T-helper 17 cell (primary cell): ENCODE data around the gene PIGC. TPM values are rescaled to one million over a fixed set of nuclear protein-coding genes. Genes with fewer than 3 reads are reported as not detected.

Source experiments
- ATAC-seq: fragments of 150-1000 bp; cut with Tn5 transposase; 2 replicates; pipeline ENCODE4 v1.10.0; 2021; ENCODE audit warnings: mild to moderate bottlenecking, moderate library complexity
- DNase-seq, 3 donors: peaks; one replicate each; pipeline versions ENCODE4 v3.0.0 to v3.0.0-alpha.2; 2020 to 2021
- H3K9me3 ChIP-seq: one replicate; pipeline ENCODE4 v1.7.0; 2013; ENCODE audit warnings: low read length, mild to moderate bottlenecking; ENCODE audit not compliant: control insufficient read depth, poor library complexity, severe bottlenecking
- H3K27ac Mint-ChIP-seq: one replicate; pipeline ENCODE4 v1.8.0; 2022; ENCODE audit warnings: mild to moderate bottlenecking, moderate library complexity, mixed read lengths
- H3K27me3 Mint-ChIP-seq: one replicate; pipeline ENCODE4 v1.8.0; 2022; ENCODE audit warnings: mixed read lengths
- H3K36me3 Mint-ChIP-seq: one replicate; pipeline ENCODE4 v1.8.0; 2022; ENCODE audit warnings: low read depth, mixed read lengths
- H3K4me1 Mint-ChIP-seq: one replicate; pipeline ENCODE4 v1.8.0; 2022; ENCODE audit warnings: mild to moderate bottlenecking, mixed read lengths
- H3K4me3 Mint-ChIP-seq: one replicate; pipeline ENCODE4 v1.8.0; 2022; ENCODE audit warnings: mild to moderate bottlenecking, moderate library complexity, mixed read lengths
- total RNA-seq, 4 donors: library from RNA in 2 of 4; stranded (reverse) in 2 of 4; gene quantifications; one replicate each; pipeline ENCODE4 v1.2.3 and lab custom pipeline; 2022 to 2026

Gene PIGC
- total RNA-seq, 2 donors from 2014 or later: 21.4 to 24.9 TPM

DNA sequence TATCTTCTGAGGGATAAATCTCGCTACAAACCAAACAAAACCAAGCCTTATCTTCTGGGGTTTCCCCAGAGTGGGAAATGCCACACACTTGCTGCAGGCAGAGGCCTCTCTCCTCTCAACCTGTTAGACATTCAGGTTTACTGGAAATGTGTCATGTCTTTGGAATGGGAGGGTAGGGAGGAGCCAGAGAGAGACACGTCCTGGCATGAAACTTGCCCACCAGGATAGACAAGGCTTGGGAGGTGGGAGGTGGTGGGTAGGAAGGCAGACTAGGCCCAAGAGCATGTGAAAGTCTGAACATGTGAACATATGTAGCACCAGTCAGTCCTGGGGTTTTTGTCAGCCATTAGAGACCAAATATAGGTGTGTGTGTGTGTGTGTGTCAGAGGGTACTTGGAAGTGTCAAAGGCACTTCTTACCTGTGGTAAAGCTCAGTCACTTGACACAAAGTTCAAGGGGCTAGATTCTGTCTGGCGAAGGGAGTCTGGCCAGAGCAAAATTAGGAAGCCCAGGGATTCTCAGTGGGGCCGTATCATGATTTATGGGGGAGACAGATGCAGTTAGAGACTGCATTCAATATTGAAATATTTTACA, 32.4 kb upstream of the PIGC start:
- Mint-ChIP-seq H3K36me3 (peaks cover 5% of the 10 kb centered on the region), H3K4me3 (no peak overlapping the region), H3K4me1 (peaks cover 7% of the 10 kb centered on the region), H3K27ac (no peak overlapping the region), H3K27me3 (peaks cover 32% of the 10 kb centered on the region)
- no peaks in the 10 kb centered on the region for H3K9me3 ChIP-seq
- no peak for DNase-seq
- no peak for ATAC-seq

DNA sequence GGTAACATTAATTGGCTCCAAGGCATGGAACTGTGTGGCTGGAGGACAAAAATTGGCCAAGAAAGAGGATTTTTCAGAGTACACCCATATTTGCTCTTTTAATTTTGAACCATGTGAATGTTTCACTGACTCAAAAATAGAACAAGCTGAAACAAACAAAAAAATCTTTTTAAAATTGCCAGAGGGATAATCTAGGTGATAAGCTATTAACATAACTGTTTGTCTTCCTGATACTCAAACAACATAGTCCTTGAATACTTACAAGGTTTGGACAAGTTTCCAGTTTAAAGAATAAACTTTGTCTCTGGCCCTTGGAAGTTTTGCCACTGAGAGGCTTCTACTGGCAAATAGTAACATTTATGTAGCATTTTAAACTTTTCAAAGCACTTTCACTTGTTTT, 30.0 kb upstream of the PIGC start:
- H3K4me1 Mint-ChIP-seq: no peaks in the 10 kb centered on the region
- no peak for ATAC-seq
- no peak for DNase-seq
- peaks cover 18% of the 10 kb centered on the region for H3K27me3 Mint-ChIP-seq
- no peaks in the 10 kb centered on the region for H3K9me3 ChIP-seq
- H3K36me3 Mint-ChIP-seq: peaks cover 3% of the 10 kb centered on the region
- no peak overlapping the region for H3K4me3 Mint-ChIP-seq
- no peak overlapping the region for H3K27ac Mint-ChIP-seq

GRCh38 chr1:172473302-172473701, 29.4 kb upstream of the PIGC start:
- H3K4me1 Mint-ChIP-seq: no peaks in the 10 kb centered on the region
- no peaks in the 10 kb centered on the region for H3K36me3 Mint-ChIP-seq
- no peak overlapping the region for H3K27ac Mint-ChIP-seq
- DNase-seq (no peak), ATAC-seq (no peak)
- no peak overlapping the region for H3K4me3 Mint-ChIP-seq
- no peaks in the 10 kb centered on the region for H3K9me3 ChIP-seq
- H3K27me3 Mint-ChIP-seq: peaks cover 19% of the 10 kb centered on the region

DNA sequence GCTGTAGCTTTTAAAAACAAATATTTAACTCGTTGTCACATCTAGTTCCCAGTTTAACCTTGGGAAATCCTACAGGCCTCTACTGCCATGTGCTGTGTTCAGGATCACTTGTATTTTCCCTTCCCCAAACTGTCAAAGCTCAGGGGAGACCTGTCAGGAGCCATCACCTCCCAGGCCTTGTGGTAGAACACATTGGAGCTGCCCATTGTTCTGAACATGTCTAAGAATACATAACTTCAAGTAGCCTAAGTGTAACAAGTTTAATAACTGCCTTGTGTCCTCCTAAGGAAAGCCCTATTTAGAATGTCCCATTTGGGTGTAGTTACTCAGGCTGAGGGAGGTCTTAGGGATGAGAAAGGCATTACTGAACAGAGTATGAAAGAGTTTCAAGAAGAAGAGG, 28.6 kb upstream of the PIGC start:
- no peaks in the 10 kb centered on the region for H3K9me3 ChIP-seq
- ATAC-seq: no peak
- Mint-ChIP-seq H3K4me3 (no peak overlapping the region), H3K4me1 (no peaks in the 10 kb centered on the region), H3K27me3 (peaks cover 21% of the 10 kb centered on the region), H3K27ac (no peak overlapping the region), H3K36me3 (no peaks in the 10 kb centered on the region)
- no peak for DNase-seq

DNA sequence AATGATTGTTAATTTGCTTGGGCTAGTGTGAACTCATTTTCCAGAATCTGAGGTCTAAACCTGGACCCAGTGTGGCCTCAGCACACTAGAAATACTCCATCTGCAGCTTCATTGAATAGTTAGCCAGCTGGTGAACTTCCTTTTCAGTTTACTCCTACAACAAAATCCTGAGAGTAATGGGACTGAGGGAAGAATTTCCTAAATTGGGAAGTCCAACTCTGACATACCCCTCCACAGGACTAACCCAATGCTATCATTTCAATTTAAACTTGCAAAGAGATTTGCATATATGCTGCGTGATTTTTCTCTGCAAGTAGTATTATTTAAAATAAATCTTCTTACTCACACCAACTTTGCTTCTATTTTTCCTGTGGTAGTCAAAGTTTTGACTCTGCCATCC, 27.8 kb upstream of the PIGC start:
- DNase-seq: no peak
- Mint-ChIP-seq H3K4me1 (no peaks in the 10 kb centered on the region), H3K27me3 (peaks cover 21% of the 10 kb centered on the region), H3K36me3 (no peaks in the 10 kb centered on the region), H3K4me3 (no peak overlapping the region), H3K27ac (no peak overlapping the region)
- no peaks in the 10 kb centered on the region for H3K9me3 ChIP-seq
- ATAC-seq: no peak

GRCh38 chr1:172470149-172470548, 26.3 kb upstream of the PIGC start:
- no peaks in the 10 kb centered on the region for H3K4me1 Mint-ChIP-seq
- H3K36me3 Mint-ChIP-seq: no peaks in the 10 kb centered on the region
- DNase-seq: no peak
- no peak for ATAC-seq
- no peak overlapping the region for H3K4me3 Mint-ChIP-seq
- H3K27ac Mint-ChIP-seq: no peak overlapping the region
- peaks cover 21% of the 10 kb centered on the region for H3K27me3 Mint-ChIP-seq
- no peaks in the 10 kb centered on the region for H3K9me3 ChIP-seq

DNA sequence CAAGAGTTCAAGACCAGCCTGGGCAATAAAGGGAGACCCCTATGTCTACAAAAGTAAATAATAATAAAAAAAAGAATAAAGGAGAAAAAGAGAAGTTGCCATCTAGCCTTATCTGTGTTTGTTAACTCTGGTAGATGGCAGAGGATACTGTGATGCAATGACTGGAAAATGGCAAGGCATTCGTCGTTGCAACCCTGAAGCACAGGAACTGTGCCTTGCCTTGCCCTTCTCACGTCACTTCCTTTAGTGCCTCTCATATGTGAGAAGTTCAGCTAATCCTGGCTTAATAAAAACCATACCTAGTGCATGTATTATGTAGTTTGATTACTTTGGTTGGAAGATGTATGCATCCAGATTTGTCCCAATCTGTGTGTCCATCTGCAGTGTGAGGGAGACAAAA, 25.8 kb upstream of the PIGC start:
- DNase-seq (no peak), ATAC-seq (no peak)
- H3K4me1 Mint-ChIP-seq: no peaks in the 10 kb centered on the region

GRCh38 chr1:172468296-172468695, 24.4 kb upstream of the PIGC start:
- H3K4me1 Mint-ChIP-seq: no peaks in the 10 kb centered on the region
- ATAC-seq: no peak
- H3K9me3 ChIP-seq: no peaks in the 10 kb centered on the region
- DNase-seq: no peak
- H3K27ac Mint-ChIP-seq: no peak overlapping the region
- peaks cover 18% of the 10 kb centered on the region for H3K27me3 Mint-ChIP-seq
- H3K4me3 Mint-ChIP-seq: no peak overlapping the region
- H3K36me3 Mint-ChIP-seq: no peaks in the 10 kb centered on the region

More for the DNA sequence above, 25.8 kb upstream of the PIGC start:
- no peaks in the 10 kb centered on the region for H3K9me3 ChIP-seq
- no peaks in the 10 kb centered on the region for H3K36me3 Mint-ChIP-seq
- H3K27ac Mint-ChIP-seq: no peak overlapping the region
- H3K4me3 Mint-ChIP-seq: no peak overlapping the region
- H3K27me3 Mint-ChIP-seq: peaks cover 21% of the 10 kb centered on the region

DNA sequence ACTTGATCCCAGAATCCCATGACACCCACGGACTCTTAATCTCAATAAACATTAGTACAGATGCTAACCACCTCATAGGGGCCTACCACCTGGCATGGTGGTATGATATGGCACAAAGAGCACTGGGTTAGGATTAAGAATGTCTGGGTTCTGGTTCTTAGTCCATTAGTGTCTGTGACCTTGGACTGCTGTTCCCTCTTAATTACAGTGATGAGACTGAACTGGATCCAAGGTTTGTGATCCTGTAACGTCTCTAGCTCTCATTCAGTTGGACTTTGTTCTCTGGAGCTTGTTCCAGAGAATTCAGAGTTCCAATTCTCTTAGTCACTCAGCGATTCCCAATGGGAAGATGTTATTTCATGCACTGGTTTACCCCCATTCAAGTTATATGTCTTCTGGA, 23.6 kb upstream of the PIGC start:
- no peaks in the 10 kb centered on the region for H3K9me3 ChIP-seq
- no peaks in the 10 kb centered on the region for H3K36me3 Mint-ChIP-seq
- DNase-seq (no peak), ATAC-seq (no peak)
- H3K4me3 Mint-ChIP-seq: no peak overlapping the region
- no peaks in the 10 kb centered on the region for H3K4me1 Mint-ChIP-seq
- peaks cover 13% of the 10 kb centered on the region for H3K27me3 Mint-ChIP-seq
- no peak overlapping the region for H3K27ac Mint-ChIP-seq

DNA sequence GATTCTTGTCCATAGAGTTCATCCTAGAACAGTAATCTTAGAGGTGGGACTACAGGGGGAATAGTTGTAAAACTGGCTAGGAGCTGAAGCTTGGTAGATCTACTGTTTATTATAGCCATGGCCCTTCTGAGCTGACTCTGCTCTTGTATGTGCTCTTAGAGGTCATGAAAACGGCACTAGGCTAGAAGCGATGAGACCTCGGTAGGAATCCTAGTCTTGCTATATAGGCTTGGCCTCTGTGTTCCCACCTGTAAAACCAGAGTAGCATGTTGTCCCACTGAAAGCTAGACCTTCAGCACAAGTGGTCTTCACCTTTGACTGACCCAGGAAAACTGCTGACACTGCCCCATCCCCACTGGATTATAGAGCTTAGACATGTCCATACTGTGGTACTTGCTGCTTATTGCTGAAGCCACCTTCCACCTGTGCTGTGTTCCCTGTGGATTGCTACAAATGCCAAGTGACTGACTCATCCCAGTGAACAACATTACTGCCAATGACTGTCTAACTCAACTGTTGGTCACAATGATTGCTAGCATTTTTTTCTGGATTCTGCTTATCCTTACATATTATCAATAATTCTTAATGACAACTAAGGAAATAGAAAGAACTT, 23.0 kb upstream of the PIGC start:
- Mint-ChIP-seq H3K4me3 (no peak overlapping the region), H3K27ac (no peak overlapping the region), H3K27me3 (peaks cover 8% of the 10 kb centered on the region), H3K36me3 (no peaks in the 10 kb centered on the region), H3K4me1 (no peaks in the 10 kb centered on the region)
- ATAC-seq (no peak), DNase-seq (no peak)
- H3K9me3 ChIP-seq: no peaks in the 10 kb centered on the region

GRCh38 chr1:172465617-172466016, 21.7 kb upstream of the PIGC start:
- H3K9me3 ChIP-seq: no peaks in the 10 kb centered on the region
- no peak overlapping the region for H3K27ac Mint-ChIP-seq
- H3K4me3 Mint-ChIP-seq: no peak overlapping the region
- H3K36me3 Mint-ChIP-seq: no peaks in the 10 kb centered on the region
- H3K27me3 Mint-ChIP-seq: peaks cover 8% of the 10 kb centered on the region
- ATAC-seq (no peak), DNase-seq (no peak)
- no peaks in the 10 kb centered on the region for H3K4me1 Mint-ChIP-seq

GRCh38 chr1:172460887-172461315, 17.0 kb upstream of the PIGC start:
- no peaks in the 10 kb centered on the region for H3K4me1 Mint-ChIP-seq
- H3K27ac Mint-ChIP-seq: no peak overlapping the region
- H3K27me3 Mint-ChIP-seq: peaks cover 21% of the 10 kb centered on the region
- DNase-seq: no peak
- H3K9me3 ChIP-seq: no peaks in the 10 kb centered on the region
- no peak for ATAC-seq
- H3K4me3 Mint-ChIP-seq: no peak overlapping the region
- H3K36me3 Mint-ChIP-seq: peaks cover 4% of the 10 kb centered on the region

DNA sequence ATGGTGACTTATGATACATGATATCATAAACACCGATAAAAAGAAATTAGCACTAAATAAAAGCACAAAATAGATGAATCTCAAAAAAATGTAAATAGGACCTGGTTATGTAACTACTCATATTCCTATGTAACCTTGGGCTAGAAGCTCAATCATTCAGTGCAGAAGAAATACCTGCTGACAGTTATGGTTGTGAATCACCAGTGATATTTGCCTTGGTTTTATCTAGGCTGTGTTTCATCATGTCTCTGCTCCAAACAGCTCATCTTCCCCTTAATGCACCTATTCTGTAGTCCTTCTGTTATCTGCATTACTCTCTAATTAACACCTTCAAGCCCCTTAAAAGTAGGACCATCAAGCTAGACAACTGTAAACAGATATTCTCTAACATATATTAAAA, 16.3 kb upstream of the PIGC start:
- H3K36me3 Mint-ChIP-seq: peaks cover 4% of the 10 kb centered on the region
- no peak for ATAC-seq

DNA sequence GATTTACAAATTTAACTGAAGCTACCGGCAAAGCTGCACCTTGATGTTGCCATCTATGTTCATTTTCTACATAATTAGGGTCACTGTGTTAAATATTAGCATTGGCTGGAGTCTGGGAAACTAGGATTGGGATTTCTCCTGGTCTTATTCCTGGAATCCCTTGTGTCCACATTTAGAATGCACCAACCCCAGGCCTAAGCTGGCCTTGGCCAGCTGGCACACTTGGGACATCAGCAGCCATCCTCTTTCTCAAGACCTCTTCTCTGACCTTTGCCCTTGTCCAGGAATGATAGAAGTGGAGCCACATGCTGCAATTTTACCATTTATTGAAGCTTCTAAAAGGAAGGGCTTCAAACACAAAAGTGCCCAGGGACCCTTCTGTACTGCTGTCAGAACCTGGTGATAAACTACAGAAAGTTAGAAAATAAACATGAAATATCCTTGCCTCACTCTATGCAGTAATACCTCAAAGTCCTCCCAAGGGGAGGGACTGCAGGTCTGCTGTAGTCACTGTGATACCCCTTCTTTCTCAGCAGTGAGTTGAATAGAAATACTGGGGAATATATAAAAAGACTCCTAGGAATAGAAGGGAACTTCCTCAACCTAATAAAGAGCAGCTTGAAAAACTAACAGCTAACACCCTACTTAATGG, 13.7 kb upstream of the PIGC start:
- H3K27ac Mint-ChIP-seq: no peak overlapping the region
- H3K4me3 Mint-ChIP-seq: no peak overlapping the region

More for the DNA sequence above, 16.3 kb upstream of the PIGC start:
- Mint-ChIP-seq H3K4me3 (no peak overlapping the region), H3K27ac (no peak overlapping the region), H3K27me3 (peaks cover 26% of the 10 kb centered on the region), H3K4me1 (no peaks in the 10 kb centered on the region)
- DNase-seq: no peak
- H3K9me3 ChIP-seq: no peaks in the 10 kb centered on the region

More for the DNA sequence above, 13.7 kb upstream of the PIGC start:
- DNase-seq (no peak), ATAC-seq (no peak)
- peaks cover 4% of the 10 kb centered on the region for H3K36me3 Mint-ChIP-seq
- H3K27me3 Mint-ChIP-seq: peaks cover 38% of the 10 kb centered on the region
- peaks cover 2% of the 10 kb centered on the region for H3K4me1 Mint-ChIP-seq
- no peaks in the 10 kb centered on the region for H3K9me3 ChIP-seq
